ENCODE measurements around the gene STPG4.

The STPG4 gene

GRCh38 chr2:47076586-47077441, 78.3 kb downstream of the STPG4 start:
- Histone ChIP-seq H3K27me3 (ENCODE audit: control insufficient read depth, insufficient read depth, low read length) (no peaks in the 10 kb centered on the region), H3K36me3 (ENCODE audit: control insufficient read depth, insufficient read depth, low read length) (no peaks in the 10 kb centered on the region), H3K9ac (ENCODE audit: low read depth, low read length) (no peak overlapping the region), H3K4me3 (ENCODE audit: low read depth, low read length) (no peak overlapping the region), H3K4me1 (ENCODE audit: control insufficient read depth, insufficient read depth, low read length) (peaks cover 27% of the 10 kb centered on the region), H3K27ac (ENCODE audit: low read depth, low read length) (peak overlapping the region; percentile 81), H3K9me3 (ENCODE audit: control insufficient read depth, insufficient read depth, low read length) (no peaks in the 10 kb centered on the region)

- H3K9me3 ChIP-seq (ENCODE audit: control insufficient read depth, insufficient read depth, low read length), result no peaks in the 10 kb centered on the region
- H3K27me3 ChIP-seq (ENCODE audit: control insufficient read depth, insufficient read depth, low read length), result no peaks in the 10 kb centered on the region
- H3K4me1 ChIP-seq (ENCODE audit: control insufficient read depth, insufficient read depth, low read length), result peaks cover 27% of the 10 kb centered on the region
- no peak overlapping the region for H3K9ac ChIP-seq (ENCODE audit: low read depth, low read length)
- no peaks in the 10 kb centered on the region for H3K36me3 ChIP-seq (ENCODE audit: control insufficient read depth, insufficient read depth, low read length)
- no peak overlapping the region for H3K4me3 ChIP-seq (ENCODE audit: low read depth, low read length)
- H3K27ac ChIP-seq (ENCODE audit: low read depth, low read length), result peak overlapping the region; percentile 81
Measured at GRCh38 chr2:47076126-47076506, 79.0 kb downstream of the STPG4 start.

- Histone ChIP-seq H3K36me3 (ENCODE audit: control insufficient read depth, insufficient read depth, low read length) (no peaks in the 10 kb centered on the region), H3K4me3 (ENCODE audit: low read depth, low read length) (no peak overlapping the region), H3K27ac (ENCODE audit: low read depth, low read length) (no peak overlapping the region), H3K4me1 (ENCODE audit: control insufficient read depth, insufficient read depth, low read length) (peaks cover 29% of the 10 kb centered on the region), H3K27me3 (ENCODE audit: control insufficient read depth, insufficient read depth, low read length) (no peaks in the 10 kb centered on the region), H3K9me3 (ENCODE audit: control insufficient read depth, insufficient read depth, low read length) (no peaks in the 10 kb centered on the region), H3K9ac (ENCODE audit: low read depth, low read length) (no peak overlapping the region)
Measured at GRCh38 chr2:47075361-47076125, 79.6 kb downstream of the STPG4 start.

GRCh38 chr2:47074691-47075090, 80.4 kb downstream of the STPG4 start:
- H3K9ac ChIP-seq (ENCODE audit: low read depth, low read length), result no peak overlapping the region
- H3K4me3 ChIP-seq (ENCODE audit: low read depth, low read length), result no peak overlapping the region
- H3K4me1 ChIP-seq (ENCODE audit: control insufficient read depth, insufficient read depth, low read length), result peaks cover 33% of the 10 kb centered on the region
- no peaks in the 10 kb centered on the region for H3K36me3 ChIP-seq (ENCODE audit: control insufficient read depth, insufficient read depth, low read length)
- no peaks in the 10 kb centered on the region for H3K27me3 ChIP-seq (ENCODE audit: control insufficient read depth, insufficient read depth, low read length)
- H3K9me3 ChIP-seq (ENCODE audit: control insufficient read depth, insufficient read depth, low read length), result no peaks in the 10 kb centered on the region
- no peak overlapping the region for H3K27ac ChIP-seq (ENCODE audit: low read depth, low read length)

- Histone ChIP-seq H3K4me3 (ENCODE audit: low read depth, low read length) (no peak overlapping the region), H3K4me1 (ENCODE audit: control insufficient read depth, insufficient read depth, low read length) (peaks cover 35% of the 10 kb centered on the region), H3K27me3 (ENCODE audit: control insufficient read depth, insufficient read depth, low read length) (no peaks in the 10 kb centered on the region), H3K36me3 (ENCODE audit: control insufficient read depth, insufficient read depth, low read length) (no peaks in the 10 kb centered on the region), H3K27ac (ENCODE audit: low read depth, low read length) (no peak overlapping the region), H3K9ac (ENCODE audit: low read depth, low read length) (no peak overlapping the region), H3K9me3 (ENCODE audit: control insufficient read depth, insufficient read depth, low read length) (no peaks in the 10 kb centered on the region)
Measured at GRCh38 chr2:47073641-47074040, 81.5 kb downstream of the STPG4 start.

- H3K27me3 ChIP-seq (ENCODE audit: control insufficient read depth, insufficient read depth, low read length), result no peaks in the 10 kb centered on the region
- no peak overlapping the region for H3K9ac ChIP-seq (ENCODE audit: low read depth, low read length)
- no peaks in the 10 kb centered on the region for H3K9me3 ChIP-seq (ENCODE audit: control insufficient read depth, insufficient read depth, low read length)
- H3K4me1 ChIP-seq (ENCODE audit: control insufficient read depth, insufficient read depth, low read length), result peaks cover 35% of the 10 kb centered on the region
- no peak overlapping the region for H3K4me3 ChIP-seq (ENCODE audit: low read depth, low read length)
- no peaks in the 10 kb centered on the region for H3K36me3 ChIP-seq (ENCODE audit: control insufficient read depth, insufficient read depth, low read length)
- no peak overlapping the region for H3K27ac ChIP-seq (ENCODE audit: low read depth, low read length)
Measured at GRCh38 chr2:47073217-47073616, 81.9 kb downstream of the STPG4 start.

GRCh38 chr2:47072728-47073191, 82.3 kb downstream of the STPG4 start:
- no peaks in the 10 kb centered on the region for H3K27me3 ChIP-seq (ENCODE audit: control insufficient read depth, insufficient read depth, low read length)
- no peak overlapping the region for H3K27ac ChIP-seq (ENCODE audit: low read depth, low read length)
- no peaks in the 10 kb centered on the region for H3K9me3 ChIP-seq (ENCODE audit: control insufficient read depth, insufficient read depth, low read length)
- H3K9ac ChIP-seq (ENCODE audit: low read depth, low read length), result no peak overlapping the region
- H3K36me3 ChIP-seq (ENCODE audit: control insufficient read depth, insufficient read depth, low read length), result no peaks in the 10 kb centered on the region
- peaks cover 35% of the 10 kb centered on the region for H3K4me1 ChIP-seq (ENCODE audit: control insufficient read depth, insufficient read depth, low read length)
- no peak overlapping the region for H3K4me3 ChIP-seq (ENCODE audit: low read depth, low read length)

- no peaks in the 10 kb centered on the region for H3K36me3 ChIP-seq (ENCODE audit: control insufficient read depth, insufficient read depth, low read length)
- no peak overlapping the region for H3K4me3 ChIP-seq (ENCODE audit: low read depth, low read length)
- H3K4me1 ChIP-seq (ENCODE audit: control insufficient read depth, insufficient read depth, low read length), result peaks cover 31% of the 10 kb centered on the region
- no peaks in the 10 kb centered on the region for H3K27me3 ChIP-seq (ENCODE audit: control insufficient read depth, insufficient read depth, low read length)
- no peak overlapping the region for H3K27ac ChIP-seq (ENCODE audit: low read depth, low read length)
- H3K9me3 ChIP-seq (ENCODE audit: control insufficient read depth, insufficient read depth, low read length), result no peaks in the 10 kb centered on the region
- no peak overlapping the region for H3K9ac ChIP-seq (ENCODE audit: low read depth, low read length)
Measured at GRCh38 chr2:47072018-47072691, 83.0 kb downstream of the STPG4 start.

- no peaks in the 10 kb centered on the region for H3K27me3 ChIP-seq (ENCODE audit: control insufficient read depth, insufficient read depth, low read length)
- no peaks in the 10 kb centered on the region for H3K9me3 ChIP-seq (ENCODE audit: control insufficient read depth, insufficient read depth, low read length)
- peaks cover 21% of the 10 kb centered on the region for H3K4me1 ChIP-seq (ENCODE audit: control insufficient read depth, insufficient read depth, low read length)
- H3K36me3 ChIP-seq (ENCODE audit: control insufficient read depth, insufficient read depth, low read length), result no peaks in the 10 kb centered on the region
- no peak overlapping the region for H3K9ac ChIP-seq (ENCODE audit: low read depth, low read length)
- no peak overlapping the region for H3K27ac ChIP-seq (ENCODE audit: low read depth, low read length)
- H3K4me3 ChIP-seq (ENCODE audit: low read depth, low read length), result no peak overlapping the region
Measured at GRCh38 chr2:47070920-47071824, 83.9 kb downstream of the STPG4 start.

- Histone ChIP-seq H3K4me3 (ENCODE audit: low read depth, low read length) (no peak overlapping the region), H3K36me3 (ENCODE audit: control insufficient read depth, insufficient read depth, low read length) (no peaks in the 10 kb centered on the region), H3K27ac (ENCODE audit: low read depth, low read length) (peak overlapping the region; percentile 53), H3K9ac (ENCODE audit: low read depth, low read length) (no peak overlapping the region), H3K4me1 (ENCODE audit: control insufficient read depth, insufficient read depth, low read length) (peaks cover 23% of the 10 kb centered on the region), H3K9me3 (ENCODE audit: control insufficient read depth, insufficient read depth, low read length) (no peaks in the 10 kb centered on the region), H3K27me3 (ENCODE audit: control insufficient read depth, insufficient read depth, low read length) (no peaks in the 10 kb centered on the region)
Measured at GRCh38 chr2:47070155-47070919, 84.8 kb downstream of the STPG4 start.

All from HUES48 (cell line).